Heart left ventricle (tissue), 16 donors: ENCODE results near the gene DCAF5. TPM values are rescaled to one million over a fixed set of nuclear protein-coding genes. Genes with fewer than 3 reads are reported as not detected.
A peak's percentile ranks its signal among the peaks of the same experiment; 100 is the strongest.
"Not testable (repeated sequence)": the region's sequence is repeated elsewhere in the genome, so short reads cannot be mapped to it uniquely, and the experiment has no call there.

Experiments
- ATAC-seq, 4 donors: fragments of 200-7000 bp; cut with Tn5 transposase; one replicate each; pipeline ENCODE4 v1.9.1; 2020 to 2022; ENCODE audit warnings: moderate library complexity in 4 of 4, mild to moderate bottlenecking in 3 of 4, moderate number of reproducible peaks in 1 of 4
- DNase-seq, 5 donors: peaks; one replicate each; pipeline ENCODE4 v3.0.0-alpha.2; 2020
- H3K27ac ChIP-seq, 12 donors: fragments of 200-600 bp; sonication (generic) in 4 of 12; one replicate each; pipeline versions ENCODE4 v1.5.0 to v1.8.0; 2016 to 2022; ENCODE audit warnings: mild to moderate bottlenecking in 2 of 12
- H3K27me3 ChIP-seq, 9 donors: fragments of 200-600 bp; sonication (generic) in 2 of 9; one replicate each; pipeline versions ENCODE4 v1.5.1 to v1.8.0; 2016 to 2022; ENCODE audit warnings: mild to moderate bottlenecking in 3 of 9
- H3K36me3 ChIP-seq, 9 donors: fragments of 200-600 bp; sonication (generic) in 2 of 9; one replicate each; pipeline versions ENCODE4 v1.5.0 to v1.8.0; 2018 to 2022; ENCODE audit warnings: mild to moderate bottlenecking in 2 of 9
- H3K4me1 ChIP-seq, 12 donors: fragments of 200-600 bp; sonication (generic) in 4 of 12; one replicate each; pipeline versions ENCODE4 v1.5.0 to v1.8.0; 2016 to 2022; ENCODE audit warnings: mild to moderate bottlenecking in 3 of 12
- H3K4me3 ChIP-seq, 12 donors: fragments of 200-600 bp; sonication (generic) in 4 of 12; one replicate each; pipeline versions ENCODE4 v1.5.0 to v1.8.0; 2017 to 2022; ENCODE audit warnings: mild to moderate bottlenecking in 9 of 12, moderate library complexity in 4 of 12
- H3K9me3 ChIP-seq, 12 donors: fragments of 200-600 bp; sonication (generic) in 4 of 12; one replicate each; pipeline versions ENCODE4 v1.5.0 to v1.8.0; 2016 to 2022; ENCODE audit warnings: mild to moderate bottlenecking in 1 of 12
- POLR2A ChIP-seq, 2 donors: fragments of 450-650 bp; IDR thresholded peaks; one replicate each; pipeline ENCODE4 v1.6.1; 2017; ENCODE audit warnings: antibody characterized with exemption in 2 of 2, mild to moderate bottlenecking in 2 of 2, moderate library complexity in 2 of 2
- WGBS, 4 donors: extraction: QIAGEN DNeasy Blood & Tissue Kit in 2 of 4; methylation state at CpG; one replicate each; pipeline versions ENCODE4 v1.1.5 to v1.1.7; 2013 to 2018; 5-methylcytosine and 5-hydroxymethylcytosine counted together
- intact Hi-C, 10 donors: fragments of 100-400 bp; cut with DNase I; formaldehyde crosslinking; loops; one replicate each; pipeline versions ENCODE4 v1.11.1 to v1.14.2; 2022
- polyA plus RNA-seq, 2 donors: library from polyadenylated mRNA; stranded (reverse); fragments of 200-250 nt; gene quantifications; one replicate each; pipeline ENCODE4 v1.2.3, GENCODE V29; 2013
- total RNA-seq, 9 donors: library from RNA; depleted of rRNA in 2 of 9; stranded (reverse); fragments of >200 nt in 2 of 9; fragmentation: NEBNext Ultra II Directional in 3 of 9; extraction: Animal tissue kit (Norgen Biotek cat#: 25700) in 3 of 9; gene quantifications; one replicate each; pipeline versions ENCODE4 v1.1.0 to v1.2.4, GENCODE V29; 2016 to 2023
- TF ChIP-seq, protein P1 (sequence below), 12 donors: fragments of 200-600 bp; sonication (generic) in 4 of 12; IDR thresholded peaks; one replicate each; pipeline versions ENCODE4 v1.5.0 to v1.8.0; 2018 to 2022; ENCODE audit warnings: antibody characterized with exemption in 12 of 12, mild to moderate bottlenecking in 5 of 12
- donor health status: ischemic (EF 13 %, LVEDD 7.1; RV severe dilation, severe dysfunction).
- donor health status: healthy with polysubstance abuse.
- donor health status: DM: no; HTN: yes; CAD: no.
- donor health status: DM: no; HTN: no; CAD: no.
- donor health status: ischemic (EF 25% LVEDD 6.9; RV normal size, moderate dysfunction).
- donor health status: ischemic (EF 25% LVEDD 5.7; RV mildly dilated, moderate dysfunction).
- donor health status: healthy.
- donor health status: DM: yes; HTN: yes; CAD: no.
- donor health status: ischemic (EF 35%, LVEDD 5.7; RV mildly dilated, moderate dysfunction).
- donor health status: nonischemic (EF 11% LVEDD 7.7; RV severe dilation, severe dysfunction).
- donor health status: DM: yes; HTN: yes; CAD: no.
- donor health status: PGD.
- donor health status: ischemic (EF 29% LVEDD 5.4; RV normal size, mild dysfunction).
- donor health status: nonischemic (EF 23%, LVEDD 6.1; RV moderate dilation, normal function).

Gene DCAF5
- total and polyA plus RNA-seq, 11 donors: 16.8 to 71.7 (median 58.8) TPM

DNA sequence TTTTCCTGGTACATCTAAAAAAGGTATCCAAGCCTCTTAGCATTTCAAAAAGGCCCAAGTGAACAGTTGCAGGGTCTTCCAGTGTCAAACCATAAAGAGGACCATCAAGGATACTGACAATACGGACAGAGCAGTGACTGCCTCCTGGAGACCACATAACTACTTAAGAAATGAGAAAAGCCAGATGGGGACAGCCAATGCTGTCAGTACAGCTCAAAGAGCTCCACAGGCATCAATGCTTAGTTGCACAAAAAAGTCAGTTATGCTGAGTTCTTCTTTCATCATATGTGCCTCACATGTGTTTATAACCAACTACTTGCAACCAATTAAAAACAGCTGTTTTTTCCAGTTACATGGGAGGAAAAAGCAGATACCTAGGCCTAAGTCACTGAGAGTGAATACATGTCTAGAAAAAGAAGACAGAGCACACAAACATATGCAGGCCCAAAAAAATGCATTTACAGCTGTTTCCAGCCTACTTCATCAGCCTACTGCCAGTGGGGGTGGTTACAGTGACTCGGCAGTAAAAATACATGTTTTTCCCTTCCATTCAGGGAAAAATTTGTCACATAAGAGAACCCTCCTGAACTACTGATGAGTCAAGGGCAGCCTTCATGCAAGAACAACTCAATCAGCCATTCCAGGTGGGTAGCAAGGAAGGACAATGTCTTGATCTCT is 84.0 kb downstream of the DCAF5 start:
- no peak overlapping the region for H3K4me3 ChIP-seq
- peak overlapping the region in 1 of 12 donors; percentile 20 for H3K27ac ChIP-seq
- no peaks in the 10 kb centered on the region for H3K27me3 ChIP-seq
- no peak for TF ChIP-seq POLR2A (IDR thresholded peaks at IDR 0.05)
- TF ChIP-seq, protein P1, sequence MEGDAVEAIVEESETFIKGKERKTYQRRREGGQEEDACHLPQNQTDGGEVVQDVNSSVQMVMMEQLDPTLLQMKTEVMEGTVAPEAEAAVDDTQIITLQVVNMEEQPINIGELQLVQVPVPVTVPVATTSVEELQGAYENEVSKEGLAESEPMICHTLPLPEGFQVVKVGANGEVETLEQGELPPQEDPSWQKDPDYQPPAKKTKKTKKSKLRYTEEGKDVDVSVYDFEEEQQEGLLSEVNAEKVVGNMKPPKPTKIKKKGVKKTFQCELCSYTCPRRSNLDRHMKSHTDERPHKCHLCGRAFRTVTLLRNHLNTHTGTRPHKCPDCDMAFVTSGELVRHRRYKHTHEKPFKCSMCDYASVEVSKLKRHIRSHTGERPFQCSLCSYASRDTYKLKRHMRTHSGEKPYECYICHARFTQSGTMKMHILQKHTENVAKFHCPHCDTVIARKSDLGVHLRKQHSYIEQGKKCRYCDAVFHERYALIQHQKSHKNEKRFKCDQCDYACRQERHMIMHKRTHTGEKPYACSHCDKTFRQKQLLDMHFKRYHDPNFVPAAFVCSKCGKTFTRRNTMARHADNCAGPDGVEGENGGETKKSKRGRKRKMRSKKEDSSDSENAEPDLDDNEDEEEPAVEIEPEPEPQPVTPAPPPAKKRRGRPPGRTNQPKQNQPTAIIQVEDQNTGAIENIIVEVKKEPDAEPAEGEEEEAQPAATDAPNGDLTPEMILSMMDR (IDR thresholded peaks at IDR 0.05): no peak
- intact Hi-C loops: no loop called here
- H3K4me1 ChIP-seq: peaks cover 0 to 21% (median 0%) of the 10 kb centered on the region in 12 donors
- H3K9me3 ChIP-seq: no peaks in the 10 kb centered on the region
- DNase-seq (no peak), ATAC-seq (peak in 1 of 4 donors; percentile 80)
- 69 to 87% (median 82%) methylated on average over 2 of the region's 2 CpGs for WGBS, 4 donors
- peaks cover 0 to 82% (median 61%) of the 10 kb centered on the region in 9 donors for H3K36me3 ChIP-seq

DNA sequence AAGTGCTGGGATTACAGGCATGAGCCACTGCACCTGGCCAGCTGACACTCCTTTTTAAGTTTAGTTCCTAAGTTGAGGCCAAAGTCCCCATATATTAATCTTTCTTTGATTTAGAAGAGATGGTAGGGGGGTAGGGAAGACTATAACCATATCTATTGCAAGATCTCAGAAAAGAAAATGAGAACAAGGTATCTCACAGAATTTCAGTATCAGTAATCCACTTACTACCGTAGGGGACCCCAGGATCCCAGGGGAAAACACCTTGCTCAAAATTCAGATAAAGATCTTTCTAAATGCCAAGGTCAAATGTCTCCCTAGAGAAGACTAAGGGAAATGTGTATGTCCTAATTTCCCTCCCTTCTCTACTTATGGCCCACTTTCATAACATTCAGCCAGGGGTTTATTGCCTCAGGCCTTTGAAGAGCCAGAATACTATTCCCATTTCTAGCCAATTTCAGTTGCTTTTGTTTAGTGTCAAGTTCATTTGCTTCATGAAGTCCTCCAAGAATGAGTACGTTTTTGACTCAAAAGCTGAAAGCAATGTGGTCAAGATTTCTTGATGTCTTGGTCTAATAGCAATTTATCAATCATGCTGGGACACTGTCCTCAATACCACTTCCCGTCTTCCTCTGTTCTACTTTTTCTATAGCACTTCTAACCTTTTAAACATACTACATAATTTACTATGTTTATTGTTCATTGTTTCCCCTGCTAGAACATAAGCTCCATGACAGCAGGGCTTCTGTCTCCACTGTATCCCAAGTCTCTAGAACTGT is 86.3 kb downstream of the DCAF5 start:
- intact Hi-C loops: no loop called here
- WGBS, 4 donors: 84 to 94% (median 90%) methylated on average over 3 of the region's 3 CpGs
- H3K36me3 ChIP-seq: peaks cover 0 to 78% (median 57%) of the 10 kb centered on the region in 9 donors

DNA sequence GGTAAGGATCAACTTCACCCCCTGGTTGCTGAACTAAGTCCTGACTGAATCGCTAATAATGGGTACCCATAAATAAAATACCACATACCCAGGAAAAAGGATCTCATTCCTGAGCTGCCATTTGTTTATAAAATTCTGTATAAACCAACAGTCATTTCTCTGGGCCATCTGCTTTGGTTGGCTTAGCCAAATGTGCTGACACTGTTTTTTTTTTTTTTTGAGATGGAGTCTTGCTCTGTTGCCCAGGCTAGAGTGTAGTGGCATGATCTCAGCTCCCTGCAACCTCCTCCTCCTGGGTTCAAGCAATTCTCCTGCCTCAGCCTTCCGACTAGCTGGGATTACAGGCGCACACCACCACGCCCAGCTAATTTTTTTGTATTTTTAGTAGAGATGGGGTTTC is 87.0 kb downstream of the DCAF5 start:
- H3K36me3 ChIP-seq: peaks cover 0 to 78% (median 58%) of the 10 kb centered on the region in 9 donors
- intact Hi-C loops, DNase-seq, H3K27ac ChIP-seq, H3K9me3 ChIP-seq, H3K27me3 ChIP-seq, H3K4me1 ChIP-seq, H3K4me3 ChIP-seq, ATAC-seq: not testable (repeated sequence)
- WGBS, 4 donors: 97 to 99% (median 98%) methylated on average over 4 of the region's 4 CpGs

More for the DNA sequence above, 86.3 kb downstream of the DCAF5 start:
- no peak for TF ChIP-seq POLR2A (IDR thresholded peaks at IDR 0.05)
- TF ChIP-seq, protein P1 (IDR thresholded peaks at IDR 0.05): no peak
- Histone ChIP-seq H3K27me3 (no peaks in the 10 kb centered on the region), H3K9me3 (no peaks in the 10 kb centered on the region), H3K4me1 (peaks cover 0 to 9% (median 0%) of the 10 kb centered on the region in 12 donors), H3K4me3 (no peak overlapping the region), H3K27ac (no peak overlapping the region)
- DNase-seq: no peak
- no peak for ATAC-seq

DNA sequence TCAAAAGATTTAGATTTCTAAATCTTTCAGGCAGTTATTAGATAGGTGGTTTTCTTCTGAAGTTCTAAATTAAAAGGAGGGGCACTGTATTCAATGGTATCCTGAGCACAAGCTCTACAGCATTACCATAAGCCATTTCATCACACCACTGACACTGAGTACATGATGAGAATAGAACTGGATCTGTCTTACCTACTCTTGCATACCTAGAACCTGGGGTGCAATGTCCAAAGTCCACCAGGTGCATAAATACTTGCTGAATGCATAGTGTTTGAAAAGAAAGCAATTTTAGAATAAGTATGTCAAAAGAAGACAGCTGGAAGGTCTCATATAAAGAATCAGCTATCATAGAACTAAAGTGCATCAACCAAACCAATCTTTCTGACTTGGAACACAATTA is 88.3 kb downstream of the DCAF5 start:
- Histone ChIP-seq H3K4me3 (no peak overlapping the region), H3K4me1 (peaks cover 0 to 21% (median 0%) of the 10 kb centered on the region in 12 donors), H3K27ac (no peak overlapping the region), H3K36me3 (peaks cover 0 to 79% (median 57%) of the 10 kb centered on the region in 9 donors), H3K27me3 (no peaks in the 10 kb centered on the region), H3K9me3 (no peaks in the 10 kb centered on the region)
- DNase-seq (no peak), ATAC-seq (no peak)
- intact Hi-C loops: no loop called here
- TF ChIP-seq, protein P1 (IDR thresholded peaks at IDR 0.05): no peak
- no peak for TF ChIP-seq POLR2A (IDR thresholded peaks at IDR 0.05)
